ENCODE data around the gene ARHGAP40. TPM values are rescaled to one million over a fixed set of nuclear protein-coding genes. Genes with fewer than 3 reads are reported as not detected.
A peak's percentile ranks its signal among the peaks of the same experiment; 100 is the strongest.
"Not testable (repeated sequence)": the region's sequence is repeated elsewhere in the genome, so short reads cannot be mapped to it uniquely, and the experiment has no call there.

The ARHGAP40 gene
- total and polyA plus RNA-seq, 12 donors = not detected

DNA sequence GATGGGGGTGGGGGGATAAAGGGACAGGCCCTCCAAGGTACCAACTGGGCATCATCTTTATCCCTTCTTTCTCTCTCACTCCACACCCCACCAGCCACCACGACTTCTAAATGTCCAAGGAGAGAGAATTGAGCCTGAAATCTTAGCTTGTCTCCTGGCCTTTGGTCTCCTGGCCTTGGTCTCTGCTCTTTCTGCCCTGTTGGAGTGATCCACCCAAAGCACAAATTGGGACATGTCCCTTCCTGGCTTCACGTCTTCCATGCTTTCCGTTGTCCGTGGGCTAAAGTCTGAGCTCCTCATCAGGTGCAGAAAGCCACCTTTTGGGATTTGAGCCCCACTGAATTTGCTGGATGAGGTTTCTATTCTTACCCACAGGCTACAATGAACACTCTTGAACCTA is 12.3 kb upstream of the ARHGAP40 start:
- no peak overlapping the region for H3K27ac ChIP-seq
- ATAC-seq = no peak
- H3K27me3 ChIP-seq = peaks cover 0 to 7% (median 3%) of the 10 kb centered on the region in 7 donors
- no peaks in the 10 kb centered on the region for H3K4me1 ChIP-seq
- intact Hi-C loops (cut with DNase I) = no loop called here
- DNase-seq = no peak
- TF ChIP-seq, protein P1, sequence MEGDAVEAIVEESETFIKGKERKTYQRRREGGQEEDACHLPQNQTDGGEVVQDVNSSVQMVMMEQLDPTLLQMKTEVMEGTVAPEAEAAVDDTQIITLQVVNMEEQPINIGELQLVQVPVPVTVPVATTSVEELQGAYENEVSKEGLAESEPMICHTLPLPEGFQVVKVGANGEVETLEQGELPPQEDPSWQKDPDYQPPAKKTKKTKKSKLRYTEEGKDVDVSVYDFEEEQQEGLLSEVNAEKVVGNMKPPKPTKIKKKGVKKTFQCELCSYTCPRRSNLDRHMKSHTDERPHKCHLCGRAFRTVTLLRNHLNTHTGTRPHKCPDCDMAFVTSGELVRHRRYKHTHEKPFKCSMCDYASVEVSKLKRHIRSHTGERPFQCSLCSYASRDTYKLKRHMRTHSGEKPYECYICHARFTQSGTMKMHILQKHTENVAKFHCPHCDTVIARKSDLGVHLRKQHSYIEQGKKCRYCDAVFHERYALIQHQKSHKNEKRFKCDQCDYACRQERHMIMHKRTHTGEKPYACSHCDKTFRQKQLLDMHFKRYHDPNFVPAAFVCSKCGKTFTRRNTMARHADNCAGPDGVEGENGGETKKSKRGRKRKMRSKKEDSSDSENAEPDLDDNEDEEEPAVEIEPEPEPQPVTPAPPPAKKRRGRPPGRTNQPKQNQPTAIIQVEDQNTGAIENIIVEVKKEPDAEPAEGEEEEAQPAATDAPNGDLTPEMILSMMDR (IDR thresholded peaks at IDR 0.05) = no peak
- H3K9me3 ChIP-seq = no peaks in the 10 kb centered on the region
- WGBS, 2 donors = 81 to 83% methylated on average over 4 of the region's 4 CpGs
- no peak overlapping the region for H3K4me3 ChIP-seq
- no peaks in the 10 kb centered on the region for H3K36me3 ChIP-seq

DNA sequence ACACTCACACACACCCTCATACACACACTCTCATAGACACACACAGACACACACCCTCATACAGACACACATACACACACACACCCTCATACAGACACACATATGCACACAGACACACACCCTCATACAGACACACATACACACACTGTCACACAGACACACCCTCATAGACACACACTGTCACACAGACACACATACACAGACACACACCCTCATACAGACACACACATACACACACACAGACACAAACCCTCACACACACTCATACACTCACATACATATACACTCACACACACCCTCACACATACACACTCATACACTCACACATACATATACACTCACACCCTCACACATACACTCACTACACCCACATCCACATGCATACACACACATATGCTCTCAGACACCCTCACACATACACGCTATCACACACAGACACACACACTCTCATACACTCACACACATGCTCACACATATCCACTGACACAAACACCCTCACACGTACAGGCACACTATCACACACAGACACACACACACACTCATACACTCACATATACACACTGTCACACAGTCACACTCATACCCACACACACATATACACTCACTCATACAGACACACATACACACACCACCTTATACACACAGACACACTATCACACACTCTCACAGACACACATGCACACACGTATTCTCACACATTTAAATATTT is 11.5 kb upstream of the ARHGAP40 start:
- Histone ChIP-seq H3K4me3 (no peak overlapping the region), H3K9me3 (no peaks in the 10 kb centered on the region), H3K27me3 (peaks cover 0 to 7% (median 0%) of the 10 kb centered on the region in 7 donors), H3K27ac (no peak overlapping the region), H3K36me3 (no peaks in the 10 kb centered on the region), H3K4me1 (no peaks in the 10 kb centered on the region)
- TF ChIP-seq, protein P1 (IDR thresholded peaks at IDR 0.05) = no peak
- peak in 1 of 8 donors; percentile 27 for ATAC-seq
- no peak for DNase-seq
- WGBS, 2 donors = 86 to 91% methylated on average over 3 of the region's 3 CpGs
- intact Hi-C loops (cut with DNase I) = no loop called here

DNA sequence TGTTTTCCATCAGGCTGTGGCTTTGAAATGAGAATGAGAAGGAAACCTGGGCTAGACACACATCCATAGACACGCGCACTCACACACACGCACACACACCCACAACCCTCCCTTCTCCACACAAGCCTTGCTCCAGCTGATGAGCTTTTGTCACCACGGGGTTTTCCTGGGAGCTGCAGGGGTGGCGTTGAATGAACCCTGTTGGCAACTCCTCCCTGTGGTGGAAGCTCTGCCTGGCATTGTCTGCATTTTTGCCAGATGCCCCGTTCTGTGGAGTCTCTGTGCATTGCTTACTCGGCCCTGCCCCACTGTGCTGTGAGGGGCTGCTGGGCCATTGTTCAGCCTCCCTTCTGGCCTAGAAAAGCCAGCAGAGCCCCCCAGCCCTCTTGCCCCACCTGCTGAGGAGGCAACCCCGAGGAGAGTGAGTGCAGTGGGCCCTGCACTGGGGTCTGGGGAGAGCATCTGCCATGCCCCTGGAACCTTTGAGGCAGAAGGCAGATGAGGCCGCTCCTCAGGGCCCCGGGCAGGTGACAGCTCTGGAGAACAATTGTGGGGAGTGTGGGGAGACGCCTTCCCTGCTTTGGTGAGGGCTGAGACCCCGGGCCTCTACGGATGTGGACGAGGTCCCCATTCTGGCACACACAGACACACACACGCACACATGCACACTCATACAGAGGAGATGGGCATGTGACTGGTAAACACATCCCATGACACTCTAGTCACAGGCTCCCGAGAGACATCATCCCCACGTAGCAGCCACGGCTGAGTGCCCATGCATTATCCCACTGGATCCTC is 10.7 kb upstream of the ARHGAP40 start:
- TF ChIP-seq, protein P1 (IDR thresholded peaks at IDR 0.05) = no peak
- peaks cover 0 to 7% (median 0%) of the 10 kb centered on the region in 7 donors for H3K27me3 ChIP-seq
- no peak overlapping the region for H3K4me3 ChIP-seq
- no peaks in the 10 kb centered on the region for H3K36me3 ChIP-seq
- H3K4me1 ChIP-seq = no peaks in the 10 kb centered on the region
- no peaks in the 10 kb centered on the region for H3K9me3 ChIP-seq
- ATAC-seq (no peak), DNase-seq (no peak)
- 76 to 78% methylated on average over 18 of the region's 18 CpGs for WGBS, 2 donors
- intact Hi-C loops (cut with DNase I) = no loop called here
- H3K27ac ChIP-seq = no peak overlapping the region

DNA sequence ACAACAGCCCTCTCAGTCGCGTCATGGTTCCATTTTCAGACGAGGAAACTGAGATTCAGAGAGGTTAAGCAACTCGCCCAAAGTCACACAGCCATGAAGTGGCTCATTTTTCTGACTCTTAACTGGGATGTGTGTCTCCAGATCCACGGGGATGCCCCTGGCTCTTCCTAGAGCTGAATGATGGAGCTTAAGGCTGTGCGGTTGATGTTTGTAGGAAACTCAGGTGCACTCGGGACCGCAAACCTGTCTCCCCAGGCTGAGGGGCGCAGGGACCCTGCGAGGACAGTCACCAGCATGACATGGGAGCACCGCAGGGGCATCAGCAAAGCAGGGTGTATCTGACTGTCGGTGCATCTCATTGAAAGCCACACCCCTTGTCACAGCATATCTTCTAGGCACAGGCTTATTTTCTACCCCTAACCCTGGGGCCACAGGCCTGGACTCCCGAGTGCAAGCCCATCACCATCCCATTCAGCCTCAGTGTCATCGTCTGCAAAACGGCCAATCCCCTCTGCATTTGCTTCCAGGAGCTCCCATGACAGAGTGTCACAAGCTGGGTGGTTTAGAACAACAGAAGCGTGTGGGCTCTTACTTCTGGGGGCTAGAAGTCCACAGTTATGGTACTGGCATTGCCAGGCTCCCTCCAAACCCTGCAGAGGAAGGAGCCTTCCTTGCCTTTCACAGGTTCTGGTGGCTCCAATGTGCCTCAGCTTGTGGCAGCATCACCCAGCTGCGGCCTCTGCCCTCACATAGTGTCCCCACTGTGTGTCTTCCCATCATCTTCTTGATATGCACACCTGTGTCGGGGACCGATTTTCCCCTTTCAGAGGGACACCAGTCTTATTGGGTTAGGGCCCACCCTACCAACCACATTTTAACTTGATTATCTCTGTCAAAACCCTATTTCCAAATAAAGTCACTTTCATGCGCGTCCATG is 9.9 kb upstream of the ARHGAP40 start:
- Histone ChIP-seq H3K9me3 (no peaks in the 10 kb centered on the region), H3K27me3 (peaks cover 0 to 7% (median 0%) of the 10 kb centered on the region in 7 donors), H3K27ac (no peak overlapping the region), H3K4me3 (no peak overlapping the region), H3K4me1 (no peaks in the 10 kb centered on the region), H3K36me3 (no peaks in the 10 kb centered on the region)
- TF ChIP-seq, protein P1 (IDR thresholded peaks at IDR 0.05) = no peak
- intact Hi-C loops (cut with DNase I) = no loop called here
- DNase-seq = no peak
- WGBS, 2 donors = 85% methylated on average over 21 of the region's 21 CpGs
- peak in 1 of 8 donors; percentile 41 for ATAC-seq

DNA sequence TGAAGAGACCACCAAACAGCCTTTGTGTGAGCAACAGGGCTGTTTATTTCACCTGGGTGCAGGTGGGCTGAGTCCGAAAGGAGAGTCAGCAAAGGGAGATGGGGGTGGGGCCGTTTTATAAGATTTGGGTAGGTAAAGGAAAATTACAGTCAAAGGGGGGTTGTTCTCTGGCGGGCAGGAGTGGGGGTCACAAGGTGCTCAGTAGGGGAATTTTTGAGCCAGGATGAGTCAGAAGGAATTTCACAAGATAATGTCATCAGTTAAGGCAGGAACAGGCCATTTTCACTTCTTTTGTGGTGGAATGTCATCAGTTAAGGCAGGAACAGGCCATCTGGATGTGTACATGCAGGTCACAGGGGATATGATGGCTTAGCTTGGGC is 9.2 kb upstream of the ARHGAP40 start:
- not testable (repeated sequence) for DNase-seq, ATAC-seq

DNA sequence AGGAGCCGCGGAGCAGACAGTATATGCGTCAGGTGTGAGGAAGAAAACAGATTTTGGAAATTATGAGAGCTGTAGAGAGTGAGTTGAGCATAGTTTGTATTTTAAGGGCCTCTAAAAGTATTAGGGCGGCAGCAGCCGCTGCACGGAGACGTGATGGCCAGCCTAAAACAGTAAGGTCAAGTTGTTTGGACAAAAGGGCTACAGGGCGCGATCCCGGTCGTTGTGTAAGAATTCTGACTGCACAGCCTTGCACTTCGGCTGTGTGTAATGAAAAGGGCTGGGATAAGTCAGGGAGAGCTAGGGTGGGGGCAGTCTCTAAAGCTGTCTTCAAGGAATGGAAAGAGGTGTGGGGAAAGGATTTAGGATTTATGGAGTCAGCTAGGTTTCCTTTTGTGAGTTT is 7.3 kb upstream of the ARHGAP40 start:
- intact Hi-C loops (cut with DNase I) = not testable (repeated sequence)
- H3K27me3 ChIP-seq = peaks cover 0 to 11% (median under 1%) of the 10 kb centered on the region in 7 donors

More for the DNA sequence above, 9.2 kb upstream of the ARHGAP40 start:
- intact Hi-C loops (cut with DNase I); H3K27ac ChIP-seq; H3K4me3 ChIP-seq; H3K4me1 ChIP-seq; H3K36me3 ChIP-seq; H3K27me3 ChIP-seq; H3K9me3 ChIP-seq: not testable (repeated sequence)
- WGBS, 2 donors = 69 to 83% methylated on average over 3 of the region's 3 CpGs

More for the DNA sequence above, 7.3 kb upstream of the ARHGAP40 start:
- not testable (repeated sequence) for H3K9me3 ChIP-seq, H3K36me3 ChIP-seq, H3K4me1 ChIP-seq, DNase-seq, H3K4me3 ChIP-seq, H3K27ac ChIP-seq, ATAC-seq
- WGBS, 2 donors = 87 to 92% methylated on average over 12 of the region's 12 CpGs
